ENCODE data around the gene ACOT13. TPM values are rescaled to one million over a fixed set of nuclear protein-coding genes. Genes with fewer than 3 reads are reported as not detected.
"Not testable (repeated sequence)": the region's sequence is repeated elsewhere in the genome, so short reads cannot be mapped to it uniquely, and the experiment has no call there.

ACOT13 gene
- total RNA-seq, 1 experiment from 2014 or later: 79.2 TPM

DNA sequence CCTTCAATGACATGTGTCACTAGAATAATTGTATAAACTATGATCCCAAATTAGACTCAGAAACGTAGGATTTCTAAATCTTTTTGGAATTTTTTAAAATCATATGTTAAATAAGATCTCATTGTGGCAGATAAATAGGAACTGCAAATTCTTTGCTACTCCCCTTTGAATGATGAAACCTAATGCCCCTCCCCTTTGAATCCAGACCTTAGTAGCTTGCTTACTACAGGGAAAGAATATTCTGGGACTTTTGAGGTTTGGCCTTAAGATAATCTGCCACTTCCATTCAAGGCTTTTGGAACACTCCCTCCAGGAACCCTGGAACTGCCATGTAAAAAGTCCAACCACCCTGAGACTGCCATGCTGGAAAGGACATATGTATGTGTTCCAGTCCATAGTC lies 7.3 kb upstream of the ACOT13 start:
- TF ChIP-seq, protein P1, sequence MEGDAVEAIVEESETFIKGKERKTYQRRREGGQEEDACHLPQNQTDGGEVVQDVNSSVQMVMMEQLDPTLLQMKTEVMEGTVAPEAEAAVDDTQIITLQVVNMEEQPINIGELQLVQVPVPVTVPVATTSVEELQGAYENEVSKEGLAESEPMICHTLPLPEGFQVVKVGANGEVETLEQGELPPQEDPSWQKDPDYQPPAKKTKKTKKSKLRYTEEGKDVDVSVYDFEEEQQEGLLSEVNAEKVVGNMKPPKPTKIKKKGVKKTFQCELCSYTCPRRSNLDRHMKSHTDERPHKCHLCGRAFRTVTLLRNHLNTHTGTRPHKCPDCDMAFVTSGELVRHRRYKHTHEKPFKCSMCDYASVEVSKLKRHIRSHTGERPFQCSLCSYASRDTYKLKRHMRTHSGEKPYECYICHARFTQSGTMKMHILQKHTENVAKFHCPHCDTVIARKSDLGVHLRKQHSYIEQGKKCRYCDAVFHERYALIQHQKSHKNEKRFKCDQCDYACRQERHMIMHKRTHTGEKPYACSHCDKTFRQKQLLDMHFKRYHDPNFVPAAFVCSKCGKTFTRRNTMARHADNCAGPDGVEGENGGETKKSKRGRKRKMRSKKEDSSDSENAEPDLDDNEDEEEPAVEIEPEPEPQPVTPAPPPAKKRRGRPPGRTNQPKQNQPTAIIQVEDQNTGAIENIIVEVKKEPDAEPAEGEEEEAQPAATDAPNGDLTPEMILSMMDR (conservative IDR thresholded peaks at IDR 0.05): no peak
- no peak for TF ChIP-seq EZH2 (IDR thresholded peaks at IDR 0.05; ENCODE audit: low read depth)
- H3K36me3 ChIP-seq (ENCODE audit: low read depth): peaks cover 72% of the 10 kb centered on the region
- peaks cover 78% of the 10 kb centered on the region for H3K4me1 ChIP-seq (replicated peaks; ENCODE audit: insufficient read depth)
- H3K4me2 ChIP-seq: peak overlapping the region; percentile 74
- peaks cover 45% of the 10 kb centered on the region for H3F3A ChIP-seq (ENCODE audit: insufficient read depth, low read depth)
- peak overlapping the region; percentile 99 for H3K27ac ChIP-seq
- intact Hi-C loops (cut with micrococcal nuclease; ENCODE audit: unreplicated experiment): loop anchor here (1.0 to 5.0 kb wide), 2 partner anchors 13 to 513 kb away; partner anchors contain the start of gene KIAA0319
- no peaks in the 10 kb centered on the region for H4K20me1 ChIP-seq (ENCODE audit: insufficient read depth)
- H3K27me3 ChIP-seq (ENCODE audit: insufficient read depth, low read depth): no peaks in the 10 kb centered on the region
- peaks cover 80% of the 10 kb centered on the region for H3K79me2 ChIP-seq (ENCODE audit: low read depth)
- DNase-seq: no peak
- ChIA-PET CTCF (no interaction called here), POLR2A (ENCODE audit: unreplicated experiment) (interaction anchor here (0.6 to 1.1 kb wide), 4 partner anchors 14 to 186 kb away, joined by 3 to 6 read pairs (median 4); partner anchors contain the start of gene KIAA0319)
- H2AFZ ChIP-seq: no peak overlapping the region
- H3K9me3 ChIP-seq (ENCODE audit: insufficient read depth, low read depth): no peaks in the 10 kb centered on the region; the same call in 1 of the 2 replicates
- no peaks in the 10 kb centered on the region for H3K9me2 ChIP-seq (ENCODE audit: insufficient read depth)
- peak overlapping the region; percentile 36 for H3K4me3 ChIP-seq
- BruUV-seq (replicated peaks): TSS peak; percentile 100

DNA sequence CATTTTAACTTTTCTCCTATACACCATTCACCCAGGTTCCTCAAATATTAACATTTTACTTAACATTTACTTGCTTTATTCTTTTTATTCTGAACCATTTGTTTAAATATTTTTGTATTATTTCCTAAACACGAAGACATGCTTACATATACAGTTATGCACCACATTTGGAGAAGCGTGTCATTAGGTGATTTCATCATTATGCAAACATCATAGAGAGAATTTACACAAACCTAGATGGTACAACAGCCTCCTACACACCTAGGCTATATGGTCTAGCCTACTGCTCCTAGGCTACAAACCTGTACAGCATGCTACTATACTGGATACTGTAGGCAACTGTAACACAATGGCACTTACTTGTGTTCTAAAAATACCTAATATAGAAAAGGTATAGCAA lies 6.8 kb upstream of the ACOT13 start:
- peaks cover 80% of the 10 kb centered on the region for H3K79me2 ChIP-seq (ENCODE audit: low read depth)
- H3K27me3 ChIP-seq (ENCODE audit: insufficient read depth, low read depth): no peaks in the 10 kb centered on the region
- H3K27ac ChIP-seq: peak overlapping the region; percentile 99
- intact Hi-C loops (cut with micrococcal nuclease; ENCODE audit: unreplicated experiment): no loop called here
- peak overlapping the region; percentile 74 for H3K4me2 ChIP-seq
- no peaks in the 10 kb centered on the region for H4K20me1 ChIP-seq (ENCODE audit: insufficient read depth)
- no peak overlapping the region for H2AFZ ChIP-seq
- no peaks in the 10 kb centered on the region for H3K9me2 ChIP-seq (ENCODE audit: insufficient read depth)
- H3F3A ChIP-seq (ENCODE audit: insufficient read depth, low read depth): peaks cover 45% of the 10 kb centered on the region
- ChIA-PET POLR2A (ENCODE audit: unreplicated experiment) (interaction anchor here (0.6 kb wide), 1 partner anchor 28 kb away, joined by 3 read pairs; no protein-coding TSS in a partner anchor), CTCF (no interaction called here)
- TF ChIP-seq EZH2 (IDR thresholded peaks at IDR 0.05; ENCODE audit: low read depth): no peak
- TF ChIP-seq, protein P1 (conservative IDR thresholded peaks at IDR 0.05): no peak
- no TSS peak for BruUV-seq (replicated peaks)
- H3K36me3 ChIP-seq (ENCODE audit: low read depth): peaks cover 74% of the 10 kb centered on the region
- no peaks in the 10 kb centered on the region; the same call in 1 of the 2 replicates for H3K9me3 ChIP-seq (ENCODE audit: insufficient read depth, low read depth)
- no peak for DNase-seq
- H3K4me3 ChIP-seq: peak overlapping the region; percentile 36
- peaks cover 83% of the 10 kb centered on the region for H3K4me1 ChIP-seq (replicated peaks; ENCODE audit: insufficient read depth)

DNA sequence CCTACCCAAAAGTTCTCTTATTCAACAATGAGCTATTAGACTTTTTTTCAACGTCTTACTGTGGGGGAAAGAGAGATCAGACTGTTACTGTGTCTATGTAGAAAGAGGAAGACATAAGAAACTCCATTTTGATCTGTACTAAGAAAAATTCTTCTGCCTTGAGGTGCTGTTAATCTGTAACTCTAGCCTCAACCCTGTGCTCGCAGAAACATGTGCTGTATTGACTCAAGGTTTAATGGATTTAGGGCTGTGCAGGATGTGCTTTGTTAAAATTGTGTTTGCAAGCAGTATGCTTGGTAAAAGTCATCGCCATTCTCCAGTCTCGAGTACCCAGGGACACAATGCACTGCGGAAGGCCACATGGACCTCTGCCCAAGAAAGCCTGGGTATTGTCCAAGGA lies 5.1 kb upstream of the ACOT13 start:
- H3K9me3 ChIP-seq (ENCODE audit: insufficient read depth, low read depth); intact Hi-C loops (cut with micrococcal nuclease; ENCODE audit: unreplicated experiment); H4K20me1 ChIP-seq (ENCODE audit: insufficient read depth); DNase-seq; H3K4me3 ChIP-seq; POLR2A ChIA-PET (ENCODE audit: unreplicated experiment); H2AFZ ChIP-seq; BruUV-seq (replicated peaks); H3K27me3 ChIP-seq (ENCODE audit: insufficient read depth, low read depth); CTCF ChIA-PET; H3K9me2 ChIP-seq (ENCODE audit: insufficient read depth): not testable (repeated sequence)
- Histone ChIP-seq H3K4me1 (replicated peaks; ENCODE audit: insufficient read depth) (peaks cover 77% of the 10 kb centered on the region), H3F3A (ENCODE audit: insufficient read depth, low read depth) (peaks cover 51% of the 10 kb centered on the region), H3K27ac (peak overlapping the region; percentile 99), H3K79me2 (ENCODE audit: low read depth) (peaks cover 78% of the 10 kb centered on the region), H3K4me2 (peak overlapping the region; percentile 74; the same call in 1 of the 2 replicates), H3K36me3 (ENCODE audit: low read depth) (peaks cover 58% of the 10 kb centered on the region)

DNA sequence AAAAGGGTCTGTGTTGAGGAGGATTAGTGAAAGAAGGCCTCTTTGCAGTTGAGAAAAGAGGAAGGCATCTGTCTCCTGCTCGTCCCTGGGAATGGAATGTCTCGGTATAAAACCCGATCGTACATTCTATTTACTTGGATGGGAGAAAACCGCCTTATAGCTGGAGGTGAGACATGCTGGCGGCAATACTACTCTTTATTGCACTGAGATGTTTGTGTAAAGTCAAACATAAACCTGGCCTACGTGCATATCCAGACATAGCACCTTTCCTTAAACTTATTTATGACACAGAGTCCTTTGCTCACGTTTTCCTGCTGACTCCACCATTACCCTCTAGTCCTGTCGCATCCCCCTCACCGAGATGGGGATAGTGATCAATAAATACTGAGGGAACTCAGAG lies 4.6 kb upstream of the ACOT13 start:
- no peak for DNase-seq
- ChIA-PET CTCF (no interaction called here), POLR2A (ENCODE audit: unreplicated experiment) (no interaction called here)
- Histone ChIP-seq H3K4me3 (no peak overlapping the region), H4K20me1 (ENCODE audit: insufficient read depth) (no peaks in the 10 kb centered on the region), H2AFZ (no peak overlapping the region), H3K4me2 (no peak overlapping the region), H3K9me3 (ENCODE audit: insufficient read depth, low read depth) (no peaks in the 10 kb centered on the region), H3K4me1 (replicated peaks; ENCODE audit: insufficient read depth) (peaks cover 72% of the 10 kb centered on the region), H3K36me3 (ENCODE audit: low read depth) (peaks cover 54% of the 10 kb centered on the region), H3K27ac (peak overlapping the region; percentile 99; the same call in 1 of the 2 replicates), H3K9me2 (ENCODE audit: insufficient read depth) (no peaks in the 10 kb centered on the region), H3K27me3 (ENCODE audit: insufficient read depth, low read depth) (no peaks in the 10 kb centered on the region), H3F3A (ENCODE audit: insufficient read depth, low read depth) (peaks cover 54% of the 10 kb centered on the region), H3K79me2 (ENCODE audit: low read depth) (peaks cover 74% of the 10 kb centered on the region)
- TF ChIP-seq EZH2 (IDR thresholded peaks at IDR 0.05; ENCODE audit: low read depth): no peak
- TF ChIP-seq, protein P1 (conservative IDR thresholded peaks at IDR 0.05): no peak
- BruUV-seq (replicated peaks): no TSS peak
- intact Hi-C loops (cut with micrococcal nuclease; ENCODE audit: unreplicated experiment): no loop called here
